ENCODE data around the gene CENPB. TPM values are rescaled to one million over a fixed set of nuclear protein-coding genes. Genes with fewer than 3 reads are reported as not detected.

CENPB gene
- polyA plus RNA-seq, 3 donors: 34.3 to 41.0 (median 38.6) TPM

GRCh38 chr20:3767427-3768341 is 18.9 kb downstream of the CENPB start, which contains the start of gene ADISSP:
TSS of gene ADISSP (minus strand) at chr20:3767753. CDS start at chr20:3760100, 7,653 bp downstream.
- DNase-seq (ENCODE audit: low read depth in 3 of 3, low spot score in 2 of 3): peak; percentile 88 to 97 (median 95)

- DNase-seq (ENCODE audit: low read depth in 3 of 3, low spot score in 2 of 3): no peak
Observed at GRCh38 chr20:3767110-3767426, 19.5 kb downstream of the CENPB start.

- DNase-seq (ENCODE audit: low read depth in 3 of 3, low spot score in 2 of 3): no peak
Observed at GRCh38 chr20:3766422-3767109, 20.0 kb downstream of the CENPB start.

- no peak for DNase-seq (ENCODE audit: low read depth in 3 of 3, low spot score in 2 of 3)
Observed at GRCh38 chr20:3765171-3765882, 21.2 kb downstream of the CENPB start.

GRCh38 chr20:3764659-3765058 is 21.9 kb downstream of the CENPB start:
- no peak for DNase-seq (ENCODE audit: low read depth in 3 of 3, low spot score in 2 of 3)

- no peak for DNase-seq (ENCODE audit: low read depth in 3 of 3, low spot score in 2 of 3)
Observed at GRCh38 chr20:3763671-3764601, 22.6 kb downstream of the CENPB start.

GRCh38 chr20:3760655-3761348 is 25.7 kb downstream of the CENPB start:
- no peak for DNase-seq (ENCODE audit: low read depth in 3 of 3, low spot score in 2 of 3)

GRCh38 chr20:3759884-3760283 is 26.7 kb downstream of the CENPB start:
- DNase-seq (ENCODE audit: low read depth in 3 of 3, low spot score in 2 of 3): no peak

- DNase-seq (ENCODE audit: low read depth in 3 of 3, low spot score in 2 of 3): no peak
Observed at GRCh38 chr20:3759316-3759823, 27.2 kb downstream of the CENPB start.

- DNase-seq (ENCODE audit: low read depth in 3 of 3, low spot score in 2 of 3): no peak
Observed at GRCh38 chr20:3758566-3758965, 28.0 kb downstream of the CENPB start.

GRCh38 chr20:3757268-3757667 is 29.3 kb downstream of the CENPB start:
- DNase-seq (ENCODE audit: low read depth in 3 of 3, low spot score in 2 of 3): no peak

GRCh38 chr20:3755814-3756480 is 30.6 kb downstream of the CENPB start:
- DNase-seq (ENCODE audit: low read depth in 3 of 3, low spot score in 2 of 3): no peak

GRCh38 chr20:3755269-3755668 is 31.3 kb downstream of the CENPB start:
- DNase-seq (ENCODE audit: low read depth in 3 of 3, low spot score in 2 of 3): no peak

GRCh38 chr20:3754276-3754630 is 32.3 kb downstream of the CENPB start:
- DNase-seq (ENCODE audit: low read depth in 3 of 3, low spot score in 2 of 3): no peak

GRCh38 chr20:3753501-3754275 is 32.9 kb downstream of the CENPB start:
- no peak for DNase-seq (ENCODE audit: low read depth in 3 of 3, low spot score in 2 of 3)

- DNase-seq (ENCODE audit: low read depth in 3 of 3, low spot score in 2 of 3): no peak
Observed at GRCh38 chr20:3753098-3753497, 33.4 kb downstream of the CENPB start.

GRCh38 chr20:3752386-3752759 is 34.2 kb downstream of the CENPB start:
- DNase-seq (ENCODE audit: low read depth in 3 of 3, low spot score in 2 of 3): no peak

- DNase-seq (ENCODE audit: low read depth in 3 of 3, low spot score in 2 of 3): no peak
Observed at GRCh38 chr20:3751675-3752385, 34.7 kb downstream of the CENPB start.

Data from right renal cortex interstitium (tissue), 3 donors.